Measurements from ENCODE around the gene COL4A1.

The COL4A1 gene

GRCh38 chr13:110347088-110347487, 40.1 kb upstream of the COL4A1 start:
- H3K4me3 ChIP-seq (ENCODE audit: control insufficient read depth, low read depth, low read length) = no peak overlapping the region
- TF ChIP-seq CTCF (IDR thresholded peaks at IDR 0.05; ENCODE audit: control insufficient read depth, insufficient read depth, low read depth, low read length, missing control alignments) = no peak
- DNase-seq (ENCODE audit: low read depth) = no peak

GRCh38 chr13:110346661-110347067, 39.7 kb upstream of the COL4A1 start:
- DNase-seq (ENCODE audit: low read depth) = no peak
- no peak for TF ChIP-seq CTCF (IDR thresholded peaks at IDR 0.05; ENCODE audit: control insufficient read depth, insufficient read depth, low read depth, low read length, missing control alignments)
- H3K4me3 ChIP-seq (ENCODE audit: control insufficient read depth, low read depth, low read length) = no peak overlapping the region

GRCh38 chr13:110345701-110346100, 38.7 kb upstream of the COL4A1 start:
- TF ChIP-seq CTCF (IDR thresholded peaks at IDR 0.05; ENCODE audit: control insufficient read depth, insufficient read depth, low read depth, low read length, missing control alignments) = no peak
- DNase-seq (ENCODE audit: low read depth) = no peak
- no peak overlapping the region for H3K4me3 ChIP-seq (ENCODE audit: control insufficient read depth, low read depth, low read length)

- TF ChIP-seq CTCF (IDR thresholded peaks at IDR 0.05; ENCODE audit: control insufficient read depth, insufficient read depth, low read depth, low read length, missing control alignments) = no peak
- H3K4me3 ChIP-seq (ENCODE audit: control insufficient read depth, low read depth, low read length) = no peak overlapping the region
- DNase-seq (ENCODE audit: low read depth) = no peak
Observed at GRCh38 chr13:110345266-110345665, 38.3 kb upstream of the COL4A1 start.

GRCh38 chr13:110344320-110344719, 37.4 kb upstream of the COL4A1 start:
- no peak for DNase-seq (ENCODE audit: low read depth)
- no peak overlapping the region for H3K4me3 ChIP-seq (ENCODE audit: control insufficient read depth, low read depth, low read length)
- TF ChIP-seq CTCF (IDR thresholded peaks at IDR 0.05; ENCODE audit: control insufficient read depth, insufficient read depth, low read depth, low read length, missing control alignments) = no peak

GRCh38 chr13:110343241-110343865, 36.4 kb upstream of the COL4A1 start:
- DNase-seq (ENCODE audit: low read depth) = no peak
- TF ChIP-seq CTCF (IDR thresholded peaks at IDR 0.05; ENCODE audit: control insufficient read depth, insufficient read depth, low read depth, low read length, missing control alignments) = no peak
- no peak overlapping the region for H3K4me3 ChIP-seq (ENCODE audit: control insufficient read depth, low read depth, low read length)

GRCh38 chr13:110342474-110342873, 35.5 kb upstream of the COL4A1 start:
- DNase-seq (ENCODE audit: low read depth) = no peak
- H3K4me3 ChIP-seq (ENCODE audit: control insufficient read depth, low read depth, low read length) = no peak overlapping the region
- TF ChIP-seq CTCF (IDR thresholded peaks at IDR 0.05; ENCODE audit: control insufficient read depth, insufficient read depth, low read depth, low read length, missing control alignments) = no peak

Measured in AG09309 (cell line).